BJ (cell line): ENCODE measurements around the gene PATZ1. TPM values are rescaled to one million over a fixed set of nuclear protein-coding genes. Genes with fewer than 3 reads are reported as not detected.
"Not testable (repeated sequence)": the region's sequence is repeated elsewhere in the genome, so short reads cannot be mapped to it uniquely, and the experiment has no call there.

Experiments used
- CTCF ChIA-PET: fragments of 350-600 bp; formaldehyde crosslinking; extraction: SDS; loops from one replicate; lab custom pipeline; 2021; ENCODE audit warnings: antibody characterized with exemption, inconsistent platforms; lab: Yijun Ruan, JAX
- POLR2A ChIA-PET: fragments of 300-600 bp; sonication (Branson Sonifier 250); formaldehyde crosslinking; extraction: SDS; loops from one replicate; lab custom pipeline; 2021; ENCODE audit warnings: antibody characterized with exemption; lab: Charles Lee
- DNase-seq: peaks from one replicate; pipeline ENCODE4 v3.0.0-alpha.2; 2011; ENCODE audit warnings: low read depth
- H3K27me3 ChIP-seq: 2 replicates; pipeline ENCODE4 v1.6.0; 2011; ENCODE audit warnings: low read length; ENCODE audit not compliant: control insufficient read depth, insufficient read depth
- H3K36me3 ChIP-seq: 2 replicates; pipeline ENCODE4 v1.5.1; 2011; ENCODE audit warnings: low read length; ENCODE audit not compliant: control insufficient read depth, insufficient read depth
- H3K4me3 ChIP-seq: 2 replicates; pipeline ENCODE4 v1.5.1; 2011; ENCODE audit warnings: low read depth, mild to moderate bottlenecking, control low read depth, low read length
- polyA plus RNA-seq: library from polyadenylated mRNA; depleted of rRNA; stranded (reverse); fragments of >200 nt; gene quantifications from 2 replicates; pipeline ENCODE4 v1.2.3, GENCODE V29; 2011
- TF ChIP-seq, protein P1 (sequence below): IDR thresholded peaks from 2 replicates; pipeline ENCODE4 v1.5.1; 2011; ENCODE audit warnings: low read depth, mild to moderate bottlenecking, control low read depth, inconsistent platforms, low read length, moderate library complexity; ENCODE audit not compliant: insufficient read depth

The PATZ1 gene
- polyA plus RNA-seq, 1 experiment, result 10.1 TPM

DNA sequence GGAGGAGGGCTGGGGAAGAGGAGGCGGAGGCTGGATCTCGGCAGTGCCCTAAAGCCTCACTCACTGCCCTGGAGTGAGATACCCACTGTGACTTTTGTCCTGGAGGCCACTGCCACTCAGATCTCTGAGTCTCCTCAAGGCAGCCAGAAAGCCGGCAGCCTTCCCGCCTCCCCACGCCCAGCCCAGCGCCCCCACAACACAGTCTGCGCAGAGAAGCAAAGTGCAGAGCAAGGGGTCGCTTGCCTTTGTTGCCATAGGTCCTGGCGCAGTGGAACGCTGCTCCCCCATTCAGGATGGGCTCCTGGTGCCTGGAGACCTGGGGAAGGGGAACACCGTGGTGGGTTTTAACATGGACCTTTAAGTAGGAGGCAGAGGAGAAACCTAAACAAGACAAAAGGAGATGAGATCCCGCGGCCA is 17.6 kb downstream of the PATZ1 start:
- ChIA-PET CTCF (no interaction called here), POLR2A (no interaction called here)
- TF ChIP-seq, protein P1, sequence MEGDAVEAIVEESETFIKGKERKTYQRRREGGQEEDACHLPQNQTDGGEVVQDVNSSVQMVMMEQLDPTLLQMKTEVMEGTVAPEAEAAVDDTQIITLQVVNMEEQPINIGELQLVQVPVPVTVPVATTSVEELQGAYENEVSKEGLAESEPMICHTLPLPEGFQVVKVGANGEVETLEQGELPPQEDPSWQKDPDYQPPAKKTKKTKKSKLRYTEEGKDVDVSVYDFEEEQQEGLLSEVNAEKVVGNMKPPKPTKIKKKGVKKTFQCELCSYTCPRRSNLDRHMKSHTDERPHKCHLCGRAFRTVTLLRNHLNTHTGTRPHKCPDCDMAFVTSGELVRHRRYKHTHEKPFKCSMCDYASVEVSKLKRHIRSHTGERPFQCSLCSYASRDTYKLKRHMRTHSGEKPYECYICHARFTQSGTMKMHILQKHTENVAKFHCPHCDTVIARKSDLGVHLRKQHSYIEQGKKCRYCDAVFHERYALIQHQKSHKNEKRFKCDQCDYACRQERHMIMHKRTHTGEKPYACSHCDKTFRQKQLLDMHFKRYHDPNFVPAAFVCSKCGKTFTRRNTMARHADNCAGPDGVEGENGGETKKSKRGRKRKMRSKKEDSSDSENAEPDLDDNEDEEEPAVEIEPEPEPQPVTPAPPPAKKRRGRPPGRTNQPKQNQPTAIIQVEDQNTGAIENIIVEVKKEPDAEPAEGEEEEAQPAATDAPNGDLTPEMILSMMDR, result no peak
- Histone ChIP-seq H3K36me3 (peaks cover 20% of the 10 kb centered on the region), H3K4me3 (no peak overlapping the region), H3K27me3 (no peaks in the 10 kb centered on the region)
- no peak for DNase-seq

DNA sequence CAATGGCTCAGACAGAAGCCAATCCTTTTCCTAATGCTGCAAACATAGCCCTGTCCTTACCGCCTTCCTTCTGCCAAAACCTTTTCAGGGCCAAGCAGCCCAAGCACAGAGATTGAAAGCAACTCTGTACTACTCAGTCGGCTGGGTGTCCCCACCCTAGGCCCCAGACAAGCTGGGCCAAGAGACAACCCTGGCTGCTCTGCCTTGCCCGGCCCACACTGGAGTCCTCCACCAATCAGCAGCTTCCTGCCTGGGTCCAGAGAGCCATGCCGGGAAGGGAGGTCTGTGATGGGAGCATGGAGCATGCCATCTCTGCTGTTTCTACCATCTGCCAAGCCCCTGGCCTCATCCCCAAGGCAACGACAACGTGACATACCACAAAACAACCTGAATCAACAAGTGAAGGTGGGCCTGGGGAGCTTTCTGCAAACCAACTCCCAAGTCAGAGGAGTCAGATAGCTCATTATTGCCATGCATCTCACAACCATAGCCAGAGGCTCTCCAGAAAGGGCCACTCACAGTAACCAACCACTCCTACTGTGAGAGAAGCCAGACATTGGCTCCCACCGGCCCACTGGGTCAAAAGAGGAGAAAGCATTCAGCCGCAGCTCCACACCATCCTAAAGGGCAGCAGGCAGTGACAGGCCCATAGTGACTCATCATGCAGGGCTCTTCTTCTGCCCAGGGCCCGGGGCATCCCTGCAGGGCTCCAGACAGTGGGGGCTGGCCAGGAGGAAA is 18.2 kb downstream of the PATZ1 start:
- CTCF ChIA-PET, result interaction anchor here (1.3 to 3.2 kb wide), 2 partner anchors 10 to 14 kb away, joined by 3 to 13 read pairs; no protein-coding TSS in a partner anchor
- no peak for DNase-seq
- Histone ChIP-seq H3K36me3 (peaks cover 20% of the 10 kb centered on the region), H3K4me3 (no peak overlapping the region), H3K27me3 (no peaks in the 10 kb centered on the region)
- POLR2A ChIA-PET, result no interaction called here
- TF ChIP-seq, protein P1, result no peak

DNA sequence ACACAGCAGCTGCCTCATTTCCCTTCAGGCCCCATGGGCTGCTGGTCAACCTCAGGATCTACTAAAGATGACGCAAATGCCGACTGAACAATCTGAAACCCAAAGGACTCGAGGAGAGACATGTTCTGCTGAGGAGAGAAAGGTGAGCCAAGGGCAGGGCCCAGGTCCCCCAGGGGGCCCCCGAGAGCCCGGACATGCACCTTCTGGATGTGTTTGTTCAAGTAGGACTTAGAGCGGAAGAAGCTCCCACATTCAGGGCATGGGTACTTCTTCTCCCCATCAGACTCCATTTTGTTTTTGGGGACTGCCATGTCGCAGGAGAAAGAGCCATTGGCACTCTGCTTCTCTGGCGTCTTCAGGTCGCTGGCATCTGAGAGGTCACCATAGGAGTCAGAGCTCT is 19.3 kb downstream of the PATZ1 start:
- DNase-seq, result no peak
- no peak overlapping the region for H3K4me3 ChIP-seq
- no peaks in the 10 kb centered on the region for H3K27me3 ChIP-seq
- ChIA-PET CTCF (interaction anchor here (1.0 to 3.2 kb wide), 4 partner anchors 11 to 57 kb away, joined by 3 to 13 read pairs (median 4); no protein-coding TSS in a partner anchor), POLR2A (no interaction called here)
- TF ChIP-seq, protein P1, result no peak
- H3K36me3 ChIP-seq, result peaks cover 16% of the 10 kb centered on the region

DNA sequence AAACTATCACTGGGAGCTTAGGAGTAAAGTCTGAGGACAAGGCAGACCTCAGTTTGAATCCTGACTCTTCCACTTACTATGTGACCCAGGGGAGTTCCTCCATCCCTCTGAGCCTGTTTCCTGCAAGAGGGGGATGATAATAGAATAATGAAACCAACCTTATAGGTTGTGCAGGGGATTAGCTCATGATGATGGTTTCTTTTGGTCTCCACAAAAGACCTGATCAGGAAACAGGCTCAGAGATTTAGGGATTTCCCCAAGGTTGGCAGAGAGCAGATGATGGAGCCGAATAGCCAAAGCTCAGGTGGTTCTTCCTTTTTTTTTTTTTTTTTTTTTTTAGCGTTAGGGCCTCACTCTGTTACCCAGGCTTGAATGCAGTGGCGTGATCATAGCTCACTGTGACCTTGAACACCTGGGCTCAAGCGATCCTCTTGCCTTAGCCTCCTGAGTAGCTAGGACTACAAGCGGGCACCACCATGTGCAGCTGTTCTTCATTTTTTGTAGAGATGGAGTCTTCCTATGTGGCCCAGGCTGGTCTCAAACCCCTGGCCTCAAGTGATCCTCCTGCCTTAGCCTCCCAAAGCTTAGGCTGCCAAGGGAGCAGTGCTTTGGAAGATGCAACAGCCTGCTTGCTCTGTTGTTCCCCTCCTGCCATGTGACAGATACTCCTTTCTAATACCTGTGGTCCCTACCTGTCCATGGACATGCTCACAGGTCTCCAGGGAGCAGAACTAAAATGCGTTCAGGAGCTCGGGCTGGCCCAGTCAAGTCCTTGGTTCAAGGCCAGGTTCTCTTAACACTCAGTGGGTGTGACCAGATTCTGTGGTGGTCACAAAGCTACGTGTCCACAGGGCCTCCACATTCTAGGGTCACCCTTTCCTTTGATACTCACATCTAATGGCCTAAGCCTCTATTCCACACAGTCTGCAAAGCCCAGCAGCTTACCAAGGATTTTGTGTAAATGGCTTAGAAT is 22.3 kb downstream of the PATZ1 start:
- ChIA-PET CTCF (interaction anchor here (0.6 to 4.0 kb wide), 7 partner anchors 10 to 116 kb away, joined by 3 to 33 read pairs (median 3); no protein-coding TSS in a partner anchor), POLR2A (no interaction called here)
- Histone ChIP-seq H3K4me3 (no peak overlapping the region), H3K36me3 (peaks cover 14% of the 10 kb centered on the region), H3K27me3 (no peaks in the 10 kb centered on the region)
- no peak for DNase-seq
- TF ChIP-seq, protein P1, result no peak

DNA sequence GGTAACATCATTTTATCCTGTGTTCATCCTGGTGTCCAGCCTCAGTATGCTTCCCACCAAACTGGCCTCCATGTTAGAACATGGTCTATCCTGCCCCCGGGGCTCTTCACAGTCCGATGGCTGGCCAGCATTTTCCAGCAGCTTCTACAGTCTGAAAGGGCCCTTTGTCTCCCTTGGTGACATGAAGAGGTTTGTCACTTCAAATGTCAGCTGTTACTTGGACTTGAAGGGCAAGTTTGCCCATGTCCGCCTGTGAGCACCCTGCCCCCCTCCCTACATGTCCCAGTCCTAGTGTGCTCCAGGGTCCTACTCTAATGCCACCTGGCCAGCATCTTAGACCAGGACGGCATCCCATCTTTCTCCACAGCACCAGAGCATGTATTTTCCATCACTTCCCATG is 24.7 kb downstream of the PATZ1 start:
- TF ChIP-seq, protein P1, result no peak
- H3K27me3 ChIP-seq, result no peaks in the 10 kb centered on the region
- no peak for DNase-seq
- POLR2A ChIA-PET, result no interaction called here
- CTCF ChIA-PET, result interaction anchor here (0.9 to 4.0 kb wide), 4 partner anchors 7 to 19 kb away, joined by 3 to 33 read pairs (median 5); no protein-coding TSS in a partner anchor
- peaks cover 3% of the 10 kb centered on the region for H3K36me3 ChIP-seq
- no peak overlapping the region for H3K4me3 ChIP-seq

DNA sequence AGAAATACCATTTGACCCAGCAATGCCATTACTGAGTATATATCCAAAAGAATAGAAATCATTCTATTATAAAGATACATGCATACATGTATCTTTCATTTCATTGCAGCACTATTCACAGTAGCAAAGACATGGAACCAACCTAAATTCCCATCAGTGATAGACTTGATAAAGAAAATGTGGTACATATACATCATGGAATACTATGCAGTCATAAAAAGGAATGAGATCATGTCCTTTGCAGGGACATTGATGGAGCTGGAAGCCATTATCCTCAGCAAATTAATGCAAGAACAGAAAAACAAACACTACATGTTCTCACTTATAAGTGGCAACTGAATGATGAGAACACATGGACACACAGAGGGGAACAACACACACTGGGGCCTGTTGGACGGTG is 31.9 kb downstream of the PATZ1 start:
- POLR2A ChIA-PET, H3K4me3 ChIP-seq, H3K27me3 ChIP-seq, H3K36me3 ChIP-seq, DNase-seq: not testable (repeated sequence)
- CTCF ChIA-PET, result interaction anchor here (0.7 to 8.0 kb wide), 14 partner anchors 8 to 103 kb away, joined by 3 to 143 read pairs (median 6); partner anchors contain the start of genes LIMK2 and PIK3IP1
